Measurements from ENCODE around the gene MARCHF10.

The MARCHF10 gene

DNA sequence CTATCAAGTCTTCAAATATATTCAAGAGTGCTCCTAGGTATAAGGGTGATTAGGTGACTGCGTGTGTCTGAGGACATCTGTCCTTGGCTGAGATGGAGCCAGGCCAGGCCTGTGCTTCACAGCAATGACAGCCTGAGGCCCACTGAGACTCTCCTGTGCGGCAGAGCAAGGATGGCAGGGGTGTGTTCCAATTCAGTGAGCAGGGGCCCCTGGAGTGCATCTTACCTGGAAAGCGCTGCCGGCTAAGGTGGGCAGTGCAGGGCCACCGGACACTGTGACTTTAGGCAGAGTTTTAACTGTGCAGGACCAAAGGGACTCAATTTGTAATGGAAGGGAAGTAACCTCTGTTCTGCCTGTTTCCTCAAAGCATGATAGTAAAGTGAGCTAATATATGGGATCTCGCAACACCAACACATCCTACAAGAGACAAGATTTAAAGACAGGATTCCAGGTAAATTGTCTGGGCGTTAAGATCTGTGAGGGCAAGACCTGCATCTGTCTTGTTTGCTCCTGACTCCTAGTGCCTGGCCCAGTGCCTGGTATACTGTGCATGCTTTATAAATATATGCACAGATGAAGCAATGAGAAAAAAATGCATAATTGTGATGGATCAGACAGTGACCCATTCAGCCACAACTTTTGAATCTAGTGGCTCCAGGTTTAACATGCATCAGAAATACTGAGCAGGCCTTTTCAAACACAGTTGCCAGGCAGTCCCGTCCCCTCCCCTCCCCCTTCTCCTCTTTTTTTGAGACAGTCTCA lies 93.9 kb downstream of the MARCHF10 start:
- Mint-ChIP-seq H3K36me3 (ENCODE audit: insufficient read depth) (no peaks in the 10 kb centered on the region), H3K4me3 (no peak overlapping the region), H3K4me1 (no peaks in the 10 kb centered on the region), H3K9me3 (no peaks in the 10 kb centered on the region), H3K27ac (ENCODE audit: low read depth) (no peak overlapping the region), H3K27me3 (no peaks in the 10 kb centered on the region)
- DNase-seq (ENCODE audit: low spot score in 2 of 2): no peak
- ATAC-seq (replicated peaks; ENCODE audit: extremely low read depth, poor library complexity, severe bottlenecking): no peak

DNA sequence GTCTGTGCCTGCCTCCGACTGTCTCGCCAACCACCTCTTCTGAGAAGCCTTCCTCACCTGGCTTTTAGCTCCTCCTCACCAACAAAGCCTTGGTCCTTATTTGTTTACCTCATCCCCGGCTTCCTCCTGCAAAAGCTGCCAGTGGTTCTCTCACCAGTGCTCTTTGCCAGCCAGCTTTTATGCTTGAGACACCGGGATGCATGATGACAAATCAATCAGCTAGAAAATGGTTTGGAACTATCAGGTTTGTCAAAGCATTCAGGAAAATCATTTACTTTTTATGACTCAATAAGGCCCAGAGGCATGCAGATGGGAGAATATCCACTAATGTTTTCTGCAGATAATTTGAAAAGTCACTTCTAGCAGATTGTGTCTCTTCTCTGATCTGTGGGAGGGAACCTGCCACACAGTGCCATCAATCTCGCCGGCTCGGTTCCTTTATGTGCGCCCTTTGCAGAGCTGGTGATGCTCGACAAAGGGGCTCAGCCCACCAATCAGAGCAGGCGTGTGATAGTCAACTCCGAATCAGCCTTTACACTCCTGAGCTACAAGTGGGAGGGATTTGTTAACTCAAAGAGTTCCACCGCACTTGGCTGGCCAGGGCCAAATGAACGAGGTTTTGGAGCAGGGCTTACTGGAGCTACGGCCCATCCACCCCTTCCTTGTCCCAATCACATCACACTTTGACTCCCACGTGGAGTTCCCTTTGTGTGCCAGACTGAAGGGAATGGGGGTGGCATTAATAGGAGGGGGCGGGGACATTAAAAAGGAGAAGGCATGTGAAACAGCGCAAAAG lies 94.8 kb downstream of the MARCHF10 start:
- Mint-ChIP-seq H3K9me3 (no peaks in the 10 kb centered on the region), H3K27ac (ENCODE audit: low read depth) (no peak overlapping the region), H3K4me1 (no peaks in the 10 kb centered on the region), H3K4me3 (no peak overlapping the region), H3K27me3 (no peaks in the 10 kb centered on the region), H3K36me3 (ENCODE audit: insufficient read depth) (no peaks in the 10 kb centered on the region)
- DNase-seq (ENCODE audit: low spot score in 2 of 2): no peak
- no peak for ATAC-seq (replicated peaks; ENCODE audit: extremely low read depth, poor library complexity, severe bottlenecking)

DNA sequence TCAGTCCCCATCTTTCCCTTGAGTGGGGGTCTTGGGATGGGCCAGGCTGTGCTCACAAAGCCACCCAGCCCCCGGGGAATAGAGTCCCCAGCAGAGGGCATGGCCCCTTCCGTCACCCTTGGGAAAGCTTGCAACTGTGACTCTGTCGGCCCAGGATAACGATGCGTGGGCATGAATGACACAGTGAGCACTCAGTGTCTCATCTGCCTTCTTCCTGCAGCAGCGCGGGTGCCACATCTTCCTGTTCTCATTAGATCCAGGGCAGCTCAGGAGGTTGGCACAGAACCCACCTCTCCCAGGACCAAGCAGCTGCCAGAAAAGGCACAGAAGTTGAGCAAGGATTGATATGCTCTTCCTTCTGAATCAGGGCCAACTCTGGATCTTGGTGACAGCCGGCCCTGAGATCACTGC lies 95.9 kb downstream of the MARCHF10 start:
- H3K27me3 Mint-ChIP-seq: no peaks in the 10 kb centered on the region
- no peaks in the 10 kb centered on the region for H3K4me1 Mint-ChIP-seq
- H3K36me3 Mint-ChIP-seq (ENCODE audit: insufficient read depth): no peaks in the 10 kb centered on the region
- no peak overlapping the region for H3K4me3 Mint-ChIP-seq
- no peak overlapping the region for H3K27ac Mint-ChIP-seq (ENCODE audit: low read depth)
- DNase-seq (ENCODE audit: low spot score in 2 of 2) (no peak), ATAC-seq (replicated peaks; ENCODE audit: extremely low read depth, poor library complexity, severe bottlenecking) (no peak)
- H3K9me3 Mint-ChIP-seq: no peaks in the 10 kb centered on the region

GRCh38 chr17:62708587-62708986 lies 99.5 kb downstream of the MARCHF10 start:
- Mint-ChIP-seq H3K4me1 (no peaks in the 10 kb centered on the region), H3K4me3 (no peak overlapping the region), H3K27me3 (no peaks in the 10 kb centered on the region), H3K27ac (ENCODE audit: low read depth) (no peak overlapping the region), H3K9me3 (no peaks in the 10 kb centered on the region), H3K36me3 (ENCODE audit: insufficient read depth) (no peaks in the 10 kb centered on the region)
- ATAC-seq (replicated peaks; ENCODE audit: extremely low read depth, poor library complexity, severe bottlenecking) (no peak), DNase-seq (ENCODE audit: low spot score in 2 of 2) (no peak)

DNA sequence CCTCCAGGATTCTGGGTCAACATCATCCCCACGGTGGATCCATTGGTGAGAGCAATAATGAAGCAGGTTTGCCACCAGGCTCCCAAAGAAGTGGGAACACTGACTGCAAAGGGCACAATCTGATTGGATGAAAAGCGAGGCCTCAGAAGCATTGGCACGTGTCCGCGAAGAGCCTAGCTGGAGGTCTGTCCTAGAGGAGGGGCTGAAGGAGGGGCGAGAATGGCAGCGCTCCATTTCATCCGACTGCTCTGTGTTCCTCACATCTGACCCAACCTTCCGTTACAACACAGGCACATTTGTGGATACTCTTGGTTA lies 100.7 kb downstream of the MARCHF10 start:
- Mint-ChIP-seq H3K9me3 (no peaks in the 10 kb centered on the region), H3K27me3 (no peaks in the 10 kb centered on the region), H3K36me3 (ENCODE audit: insufficient read depth) (peaks cover 2% of the 10 kb centered on the region), H3K27ac (ENCODE audit: low read depth) (no peak overlapping the region), H3K4me3 (no peak overlapping the region), H3K4me1 (no peaks in the 10 kb centered on the region)
- DNase-seq (ENCODE audit: low spot score in 2 of 2) (no peak), ATAC-seq (replicated peaks; ENCODE audit: extremely low read depth, poor library complexity, severe bottlenecking) (no peak)

DNA sequence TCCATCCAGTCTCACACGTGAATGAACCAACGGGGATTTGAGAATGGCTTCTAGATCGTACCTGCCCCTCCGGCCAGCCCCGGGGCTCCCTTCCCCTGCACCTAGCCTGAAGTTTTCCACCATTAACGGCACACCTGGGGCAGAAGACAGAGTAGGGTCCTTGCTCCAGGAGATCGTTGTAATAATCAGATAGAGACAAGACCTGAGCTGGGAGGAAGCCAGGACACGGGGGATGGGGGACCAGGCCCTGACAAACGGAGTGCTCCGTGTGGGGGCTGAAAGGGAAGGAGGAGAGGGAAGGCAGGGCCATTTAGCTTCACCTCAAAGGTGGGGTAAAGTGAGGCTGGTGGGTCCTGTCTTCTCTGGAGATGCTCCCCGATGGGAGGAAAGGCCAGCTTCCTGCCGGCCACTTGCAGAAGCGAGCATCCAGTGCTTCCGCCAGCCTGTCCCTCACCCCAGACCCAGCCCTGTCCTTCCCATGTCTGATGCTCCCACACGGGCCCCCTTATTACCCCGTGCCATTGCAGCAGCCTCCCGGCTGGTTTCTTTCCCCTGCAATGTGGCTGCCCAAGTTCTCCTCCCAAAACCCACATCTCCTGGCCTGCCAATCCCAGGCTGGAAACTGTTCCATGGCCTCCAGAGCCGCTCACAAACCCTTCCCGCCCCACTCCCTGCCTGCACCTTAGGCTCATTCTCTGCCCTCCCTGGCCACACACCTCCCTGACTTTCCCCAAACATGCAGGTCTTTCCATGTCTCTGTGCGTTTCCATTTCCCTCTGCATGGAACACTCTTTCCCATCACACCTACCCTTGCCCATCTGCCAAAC lies 101.3 kb downstream of the MARCHF10 start:
- no peak for DNase-seq (ENCODE audit: low spot score in 2 of 2)
- no peaks in the 10 kb centered on the region for H3K27me3 Mint-ChIP-seq
- H3K4me1 Mint-ChIP-seq: no peaks in the 10 kb centered on the region
- no peak overlapping the region for H3K27ac Mint-ChIP-seq (ENCODE audit: low read depth)
- no peak for ATAC-seq (replicated peaks; ENCODE audit: extremely low read depth, poor library complexity, severe bottlenecking)
- peaks cover 2% of the 10 kb centered on the region for H3K36me3 Mint-ChIP-seq (ENCODE audit: insufficient read depth)
- no peak overlapping the region for H3K4me3 Mint-ChIP-seq
- H3K9me3 Mint-ChIP-seq: no peaks in the 10 kb centered on the region

GRCh38 chr17:62705778-62706597 lies 102.1 kb downstream of the MARCHF10 start:
- DNase-seq (ENCODE audit: low spot score in 2 of 2): no peak
- ATAC-seq (replicated peaks; ENCODE audit: extremely low read depth, poor library complexity, severe bottlenecking): no peak
- Mint-ChIP-seq H3K36me3 (ENCODE audit: insufficient read depth) (peaks cover 2% of the 10 kb centered on the region), H3K27me3 (no peaks in the 10 kb centered on the region), H3K4me1 (no peaks in the 10 kb centered on the region), H3K9me3 (no peaks in the 10 kb centered on the region), H3K27ac (ENCODE audit: low read depth) (no peak overlapping the region), H3K4me3 (peak overlapping the region; percentile 69)

- no peaks in the 10 kb centered on the region for H3K9me3 Mint-ChIP-seq
These were observed 102.8 kb downstream of the MARCHF10 start for GRCh38 chr17:62705156-62705777.

DNA sequence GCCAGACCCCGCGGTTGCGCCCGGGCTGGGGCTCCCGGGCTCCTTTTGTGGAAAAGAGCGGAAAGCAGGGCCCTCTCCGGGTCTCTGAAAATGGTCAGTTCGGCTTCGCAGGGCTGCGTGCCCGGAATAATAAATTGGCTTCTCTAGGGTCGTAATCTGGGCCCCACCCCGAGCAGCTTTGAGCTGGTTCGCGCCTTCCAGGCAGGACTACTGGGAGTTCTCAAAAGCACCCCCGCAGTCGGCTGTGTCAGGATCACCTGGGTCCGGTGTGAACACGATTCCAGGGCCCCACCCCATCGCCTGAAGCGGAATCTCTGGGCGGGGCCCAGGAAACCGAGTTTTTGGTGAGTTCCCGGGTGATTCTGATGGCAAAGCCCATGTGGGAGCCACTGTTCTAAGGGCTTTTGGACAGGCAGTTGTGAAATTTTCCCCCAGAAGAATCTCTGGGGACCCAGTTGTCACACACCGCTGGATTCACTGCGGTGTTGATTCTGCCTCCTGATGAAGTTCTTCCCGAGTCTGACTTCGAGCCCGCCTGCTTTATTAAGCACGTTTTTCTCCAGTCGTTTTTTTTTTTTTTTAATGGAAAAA lies 103.6 kb downstream of the MARCHF10 start:
- no peaks in the 10 kb centered on the region for H3K4me1 Mint-ChIP-seq
- no peaks in the 10 kb centered on the region for H3K9me3 Mint-ChIP-seq
- DNase-seq (ENCODE audit: low spot score in 2 of 2): no peak
- peaks cover 8% of the 10 kb centered on the region for H3K27me3 Mint-ChIP-seq
- no peak for ATAC-seq (replicated peaks; ENCODE audit: extremely low read depth, poor library complexity, severe bottlenecking)
- H3K36me3 Mint-ChIP-seq (ENCODE audit: insufficient read depth): peaks cover 2% of the 10 kb centered on the region
- no peak overlapping the region for H3K27ac Mint-ChIP-seq (ENCODE audit: low read depth)
- peak overlapping the region; percentile 69 for H3K4me3 Mint-ChIP-seq

More at GRCh38 chr17:62705156-62705777, 102.8 kb downstream of the MARCHF10 start:
- H3K4me1 Mint-ChIP-seq: no peaks in the 10 kb centered on the region
- ATAC-seq (replicated peaks; ENCODE audit: extremely low read depth, poor library complexity, severe bottlenecking) (no peak), DNase-seq (ENCODE audit: low spot score in 2 of 2) (no peak)
- peaks cover 2% of the 10 kb centered on the region for H3K36me3 Mint-ChIP-seq (ENCODE audit: insufficient read depth)
- no peak overlapping the region for H3K27ac Mint-ChIP-seq (ENCODE audit: low read depth)
- H3K4me3 Mint-ChIP-seq: peak overlapping the region; percentile 69
- H3K27me3 Mint-ChIP-seq: peaks cover under 1% of the 10 kb centered on the region

DNA sequence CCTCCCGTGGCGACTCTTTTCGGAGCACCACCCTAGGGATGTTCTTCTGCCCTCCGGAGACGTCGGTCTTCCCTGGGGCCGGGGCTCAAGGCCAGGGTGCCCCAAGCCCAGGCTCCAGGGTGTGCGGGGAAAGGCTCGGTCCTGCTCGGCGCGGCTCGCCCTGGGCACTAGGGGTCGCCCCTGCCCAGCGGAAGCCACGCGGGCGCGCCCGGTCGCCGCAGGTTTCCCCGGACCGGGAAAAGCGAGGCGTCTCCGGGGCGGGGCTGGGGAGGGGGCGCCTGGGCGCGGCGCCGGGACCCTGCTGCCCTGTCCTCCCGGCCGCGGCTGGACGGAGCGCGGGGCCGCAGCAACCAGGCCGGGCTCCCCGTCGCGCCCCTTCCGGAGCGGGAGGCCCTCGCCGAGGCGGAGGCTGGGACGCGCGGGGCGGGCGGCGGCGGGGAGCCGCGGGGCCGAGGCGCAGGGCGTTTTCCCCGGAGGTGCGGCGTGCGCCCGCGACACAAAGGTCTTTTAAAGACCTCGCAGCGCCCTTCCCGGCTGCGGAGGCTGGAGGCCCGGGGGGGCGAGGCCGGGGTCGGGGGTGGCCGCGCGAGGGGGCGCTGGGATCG lies 104.2 kb downstream of the MARCHF10 start:
- H3K9me3 Mint-ChIP-seq: no peaks in the 10 kb centered on the region
- DNase-seq (ENCODE audit: low spot score in 2 of 2) (peak; percentile 39 to 53), ATAC-seq (replicated peaks; ENCODE audit: extremely low read depth, poor library complexity, severe bottlenecking) (peak; percentile 82)
- H3K27me3 Mint-ChIP-seq: peaks cover 10% of the 10 kb centered on the region
- H3K4me1 Mint-ChIP-seq: no peaks in the 10 kb centered on the region
- peaks cover 2% of the 10 kb centered on the region for H3K36me3 Mint-ChIP-seq (ENCODE audit: insufficient read depth)
- H3K4me3 Mint-ChIP-seq: peak overlapping the region; percentile 69
- H3K27ac Mint-ChIP-seq (ENCODE audit: low read depth): no peak overlapping the region

DNA sequence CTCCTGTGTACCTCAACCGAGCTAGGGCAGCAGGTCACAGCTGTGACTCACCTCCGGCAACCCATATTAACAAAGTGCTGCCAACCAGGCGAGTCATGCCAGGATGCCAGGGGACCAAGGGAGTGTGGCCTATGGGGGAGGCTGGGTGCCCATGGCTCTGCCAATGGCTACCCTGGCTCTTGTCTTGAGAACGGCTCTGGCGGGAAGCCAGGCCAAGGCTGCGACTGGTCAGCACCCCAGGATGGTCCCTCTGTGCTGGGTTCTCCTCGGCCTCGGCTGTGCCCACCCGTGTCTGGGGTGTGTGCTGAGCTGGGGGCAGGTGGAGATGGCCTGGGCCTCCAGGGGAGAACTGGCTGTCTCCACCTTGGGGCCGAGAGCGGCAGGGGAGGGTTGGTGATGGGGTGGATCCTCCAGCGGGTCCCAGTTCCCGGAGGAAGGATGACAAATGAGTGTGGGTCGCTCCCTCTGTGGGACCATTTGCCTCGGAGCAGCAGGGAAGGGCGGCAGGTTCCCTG lies 104.8 kb downstream of the MARCHF10 start:
- no peak for DNase-seq (ENCODE audit: low spot score in 2 of 2)
- H3K36me3 Mint-ChIP-seq (ENCODE audit: insufficient read depth): peaks cover 2% of the 10 kb centered on the region
- no peaks in the 10 kb centered on the region for H3K4me1 Mint-ChIP-seq
- no peak for ATAC-seq (replicated peaks; ENCODE audit: extremely low read depth, poor library complexity, severe bottlenecking)
- H3K4me3 Mint-ChIP-seq: peak overlapping the region; percentile 69
- H3K9me3 Mint-ChIP-seq: no peaks in the 10 kb centered on the region
- H3K27me3 Mint-ChIP-seq: peaks cover 10% of the 10 kb centered on the region
- no peak overlapping the region for H3K27ac Mint-ChIP-seq (ENCODE audit: low read depth)
